HG03457 (cell line): ENCODE measurements around the gene EHD4.

Experiments
- ATAC-seq: cut with Tn5 transposase; IDR thresholded peaks from one replicate; pipeline ENCODE4 v1.9.1; 2021; ENCODE audit warnings: moderate number of reproducible peaks; ENCODE audit not compliant: unreplicated experiment

The EHD4 gene

DNA sequence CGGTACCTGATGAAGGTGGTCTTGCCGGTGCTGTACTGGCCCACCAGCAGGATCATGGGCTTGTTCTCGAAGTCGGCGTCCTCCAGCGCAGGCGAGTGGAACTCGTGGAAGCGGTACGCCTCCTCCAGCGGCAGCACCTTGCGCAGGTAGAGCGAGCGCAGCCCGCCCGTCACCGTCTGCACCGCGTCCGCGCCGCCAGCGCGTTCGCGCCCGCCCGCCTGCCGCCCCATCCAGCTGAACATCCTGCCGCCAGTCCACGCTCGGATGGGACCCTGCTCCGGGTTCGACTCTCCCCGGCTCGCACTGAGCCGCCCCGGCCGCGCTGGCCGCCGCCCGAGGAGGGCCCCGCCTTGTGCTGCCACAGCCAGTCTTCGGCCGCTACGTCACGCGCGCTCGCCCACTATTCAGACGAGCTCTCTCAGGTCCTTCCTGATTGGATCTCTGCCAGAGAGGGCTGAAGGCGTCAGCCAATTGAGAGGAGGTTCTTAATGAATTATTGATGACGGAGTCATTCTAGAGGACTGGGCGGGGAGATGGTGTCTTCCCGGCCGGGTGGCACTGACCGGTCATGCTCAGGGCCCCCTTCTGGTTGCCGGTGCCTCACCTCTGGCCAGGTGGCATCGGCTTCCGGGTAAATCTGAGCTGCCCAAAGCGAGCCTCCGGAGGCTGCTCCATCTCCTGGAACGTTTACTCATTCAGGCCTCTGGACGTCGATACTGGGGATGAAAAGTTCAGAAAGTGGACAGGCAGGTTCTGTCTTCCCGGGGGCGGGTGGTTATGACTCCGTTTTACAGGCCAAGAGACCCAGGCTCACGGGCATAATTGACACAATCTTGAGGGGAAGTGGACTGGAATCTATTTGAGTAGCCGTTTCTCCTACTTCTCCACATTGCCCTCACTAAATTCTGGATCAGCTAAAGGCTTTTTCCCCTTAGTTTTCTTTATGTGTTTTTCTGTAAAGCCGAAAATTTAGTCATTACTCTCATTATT, at the start of gene EHD4:
EHD4 (minus strand) TSS at position 305 of the 990 bp plus-strand sequence; CDS start at position 242, 63 bp downstream.
- ATAC-seq = peak; percentile 66

DNA sequence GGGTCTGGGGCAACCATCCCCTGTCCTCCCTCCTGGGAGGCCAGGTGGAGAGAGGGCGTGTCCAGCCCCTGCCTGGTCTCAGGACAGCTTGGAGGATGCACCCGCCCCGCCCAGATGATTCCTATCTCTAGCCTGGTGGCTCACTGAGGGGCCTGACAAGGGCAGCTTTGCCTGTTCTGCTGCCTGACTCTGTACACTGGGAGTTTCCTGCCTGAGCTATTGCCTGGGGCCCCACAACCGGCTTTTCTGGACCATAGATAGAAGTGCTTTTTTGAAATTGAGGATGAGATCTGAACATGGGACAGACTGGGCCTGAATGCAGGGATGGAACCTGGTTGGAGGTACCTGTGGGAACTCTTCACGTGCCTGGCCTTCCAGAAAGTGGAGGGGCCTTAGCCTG, 49.2 kb upstream of the EHD4 start:
- ATAC-seq = no peak

DNA sequence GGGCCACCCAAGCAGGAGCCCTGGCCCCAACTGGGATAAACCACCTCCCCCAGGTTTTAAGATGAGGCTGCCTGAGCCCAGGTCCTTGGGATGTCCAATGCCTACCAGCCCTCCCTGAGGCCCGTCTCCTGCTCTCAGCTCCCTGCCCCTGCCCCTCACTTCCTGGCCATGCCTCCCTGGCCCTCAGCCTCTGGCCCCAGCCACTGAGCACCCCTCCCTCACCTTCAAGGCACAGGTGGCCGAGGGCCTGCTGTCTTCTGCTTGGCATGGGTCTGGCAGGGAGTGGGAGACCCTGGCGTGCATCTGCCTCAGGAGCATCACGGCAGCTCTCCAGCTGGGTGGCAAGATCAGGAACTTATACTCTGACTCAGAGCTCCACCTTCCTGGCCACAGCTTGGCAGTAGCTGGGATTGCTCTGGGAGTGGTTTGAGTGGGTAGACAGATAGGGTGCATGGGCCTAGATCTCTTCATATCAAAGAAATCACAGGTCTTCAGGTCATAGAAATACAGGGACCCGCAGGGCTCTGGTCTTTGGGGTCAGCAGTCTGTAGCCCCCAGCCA, 48.4 kb upstream of the EHD4 start, which contains the start of gene PLA2G4E:
PLA2G4E (minus strand) TSS at position 330 of the 561 bp plus-strand sequence; CDS start at position 318, 12 bp downstream.
- ATAC-seq = no peak

DNA sequence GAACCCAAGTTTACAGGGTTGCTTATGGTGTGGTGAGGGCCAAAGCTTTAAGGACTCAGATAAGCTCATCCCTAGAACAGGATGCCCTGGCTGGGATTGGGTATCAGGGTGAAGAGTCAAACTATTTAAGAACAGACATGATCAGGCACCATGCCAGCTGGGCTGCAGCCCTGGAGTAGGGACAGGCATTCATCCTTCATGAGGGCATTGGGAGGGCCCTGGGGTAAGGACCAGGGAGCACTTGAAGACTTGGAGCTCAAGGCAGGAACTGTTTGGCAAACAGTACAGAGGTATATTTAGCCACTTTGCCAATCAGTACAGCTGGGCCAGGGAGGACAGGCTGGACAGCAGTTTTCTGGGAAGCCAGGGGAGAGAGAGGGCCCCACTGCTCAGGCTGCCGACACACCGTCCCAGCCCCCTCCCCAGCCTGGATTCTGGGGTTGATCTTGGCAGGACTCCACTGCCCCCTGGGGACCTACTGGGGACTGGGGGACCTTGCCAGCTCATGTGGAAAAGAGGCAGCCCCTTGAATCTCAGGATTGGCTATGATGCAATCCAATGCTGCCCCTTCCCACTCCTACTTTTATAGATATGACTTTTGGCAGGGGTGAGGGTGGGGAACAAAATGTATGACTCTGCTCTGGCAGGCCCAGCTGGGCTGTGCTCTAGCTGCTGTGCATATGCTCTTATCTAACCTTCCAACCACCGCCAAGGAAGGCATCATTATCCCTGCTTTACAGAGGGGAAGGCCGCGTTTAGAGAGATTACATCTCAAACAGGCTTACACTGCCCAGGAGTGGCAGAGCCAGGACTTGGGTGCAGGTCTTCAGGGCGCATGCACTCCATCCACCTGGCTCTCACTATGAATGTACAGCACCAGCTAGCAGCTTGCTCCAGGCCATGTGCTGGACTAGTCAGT, 46.2 kb upstream of the EHD4 start:
- ATAC-seq = no peak

DNA sequence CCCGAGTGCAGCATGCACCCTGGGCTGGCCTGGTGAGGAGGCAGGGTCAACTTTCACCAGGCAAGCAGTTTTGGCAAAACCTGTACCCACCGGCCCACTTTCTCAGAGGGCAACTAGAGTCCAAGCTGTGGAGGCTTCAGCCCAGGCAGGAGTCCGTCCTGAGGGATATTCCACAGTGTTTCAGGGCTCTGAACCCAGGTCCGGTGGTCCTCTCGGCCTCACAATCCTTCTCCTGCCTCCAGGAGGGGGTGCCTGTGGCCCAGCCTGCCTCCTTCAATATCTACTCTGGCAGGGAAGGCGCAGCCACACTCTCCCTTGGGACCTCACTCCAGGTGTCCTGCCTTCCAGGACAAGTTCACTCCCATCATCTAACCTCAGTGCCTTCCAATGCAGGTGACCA, 44.6 kb upstream of the EHD4 start:
- no peak for ATAC-seq

DNA sequence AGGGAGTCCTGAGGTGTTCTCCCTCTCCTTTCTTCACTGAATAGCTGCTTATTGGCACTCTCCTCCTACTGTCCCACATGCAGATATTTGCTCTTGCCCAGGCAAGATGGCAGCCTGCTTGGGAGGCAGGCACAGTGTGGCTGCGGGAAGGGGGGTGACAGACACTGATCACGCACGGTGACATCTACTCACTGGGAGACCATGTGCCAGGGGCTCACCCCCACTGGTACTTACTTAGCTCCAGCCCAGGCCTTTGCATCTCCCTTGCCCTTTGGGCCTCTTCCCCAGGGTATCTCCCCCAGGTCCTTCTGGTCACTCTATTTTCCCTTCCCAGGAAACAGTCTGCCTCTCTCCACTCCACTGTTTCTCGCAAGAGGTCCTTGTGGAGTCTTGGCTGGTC, 42.0 kb upstream of the EHD4 start:
- no peak for ATAC-seq

DNA sequence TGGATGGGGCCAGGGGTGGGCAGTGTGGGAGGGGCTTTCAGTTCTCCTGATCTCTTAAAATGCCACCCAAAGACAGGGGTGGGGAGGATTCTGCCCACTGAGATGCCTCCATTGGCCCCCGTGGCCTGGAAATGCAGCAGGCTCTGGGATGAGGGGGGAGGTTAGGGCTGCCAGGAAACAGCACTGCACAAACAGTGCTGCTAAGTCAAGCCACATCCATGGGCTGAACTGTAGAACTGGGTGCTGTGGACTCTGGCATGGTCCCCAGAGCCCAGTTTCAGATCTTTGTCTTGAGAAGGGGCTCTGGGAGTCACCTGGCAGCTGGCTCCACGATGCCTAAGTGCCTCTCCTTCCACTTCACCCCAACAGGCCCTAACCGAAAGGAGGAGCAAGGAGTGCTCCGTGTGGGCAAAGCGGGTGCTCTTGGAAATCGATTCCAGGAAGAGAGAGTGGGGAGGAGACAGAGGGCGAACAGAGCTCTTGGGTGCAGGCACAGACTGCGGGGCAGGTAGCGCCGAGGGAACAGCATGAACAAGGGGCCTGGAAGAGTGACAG, 40.6 kb upstream of the EHD4 start:
- no peak for ATAC-seq

DNA sequence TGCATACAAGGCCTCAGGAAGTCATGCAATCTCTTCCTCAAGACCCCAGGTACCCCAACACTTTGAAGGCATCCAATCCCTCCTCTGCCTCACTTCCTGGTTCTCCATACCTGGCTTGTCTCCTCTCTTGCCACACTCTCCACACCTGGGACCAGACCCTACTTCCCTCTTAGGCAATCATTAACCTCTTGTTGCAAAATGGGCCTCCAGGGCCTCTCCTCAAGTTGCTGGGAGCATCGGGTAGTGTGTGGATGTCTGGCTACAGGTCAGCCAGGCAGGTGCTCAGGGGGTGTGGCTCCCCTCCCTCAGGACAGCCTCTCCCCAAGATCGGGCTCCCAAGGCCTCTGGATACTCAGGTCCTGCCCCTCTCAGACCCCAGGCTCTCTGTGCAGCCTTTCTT, 39.9 kb upstream of the EHD4 start:
- ATAC-seq = no peak

DNA sequence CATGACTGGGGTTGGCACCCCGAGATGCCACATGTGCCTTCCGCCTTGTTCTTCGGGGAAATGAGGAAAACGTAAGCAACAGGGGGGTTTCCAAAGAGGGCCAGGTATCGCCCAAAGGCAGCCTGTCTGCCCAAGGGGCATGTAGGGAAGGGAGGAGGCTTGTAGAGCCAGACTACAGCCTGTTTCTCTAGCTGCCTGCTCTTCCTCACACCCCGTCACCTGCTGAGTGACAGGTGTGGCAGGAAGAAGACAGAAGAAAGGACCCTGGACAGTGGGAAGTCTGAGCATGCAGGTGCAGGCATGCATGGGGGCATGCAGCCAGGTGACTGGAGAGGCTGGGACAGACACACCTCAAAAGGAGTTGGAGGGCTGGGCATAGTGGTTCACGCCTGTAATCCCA, 38.7 kb upstream of the EHD4 start:
- no peak for ATAC-seq

DNA sequence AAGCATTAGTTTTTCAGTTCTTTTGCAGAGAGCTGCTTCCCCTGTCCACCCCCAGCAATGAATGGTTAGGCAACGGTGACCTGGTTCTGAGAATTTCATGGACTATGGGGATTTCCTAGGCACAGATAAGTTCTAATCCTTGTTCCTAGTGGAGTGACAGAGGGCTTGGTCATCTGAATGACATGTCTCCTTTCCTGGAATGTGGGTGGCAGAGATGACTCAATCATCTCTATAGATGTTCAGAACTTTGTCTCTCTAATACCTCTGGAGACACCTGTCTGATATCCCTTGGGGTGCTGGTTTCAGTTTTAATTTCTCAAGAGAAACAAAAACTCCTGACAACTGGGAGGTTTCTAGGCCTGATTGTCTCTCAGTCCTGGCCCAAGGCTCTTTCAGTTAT, 38.1 kb upstream of the EHD4 start:
- ATAC-seq = no peak

DNA sequence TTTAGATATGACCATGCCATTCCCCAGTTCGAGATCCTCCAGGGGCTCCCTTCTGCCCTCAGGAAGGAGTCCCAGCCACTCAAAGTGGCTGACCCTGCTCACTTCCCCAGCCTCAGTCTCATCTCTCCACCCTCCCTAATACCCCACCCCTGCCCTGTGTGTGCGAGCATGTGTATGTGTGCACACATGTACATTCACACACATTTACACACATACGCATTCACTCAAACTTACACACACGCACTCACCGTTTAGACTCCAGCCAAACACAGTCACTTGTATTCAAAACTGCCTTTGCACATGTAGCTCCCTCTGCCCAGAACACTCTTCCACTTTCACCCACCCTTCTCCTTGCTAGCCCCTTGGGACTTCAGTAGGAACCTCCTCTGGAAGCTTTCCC, 37.1 kb upstream of the EHD4 start:
- ATAC-seq = no peak

DNA sequence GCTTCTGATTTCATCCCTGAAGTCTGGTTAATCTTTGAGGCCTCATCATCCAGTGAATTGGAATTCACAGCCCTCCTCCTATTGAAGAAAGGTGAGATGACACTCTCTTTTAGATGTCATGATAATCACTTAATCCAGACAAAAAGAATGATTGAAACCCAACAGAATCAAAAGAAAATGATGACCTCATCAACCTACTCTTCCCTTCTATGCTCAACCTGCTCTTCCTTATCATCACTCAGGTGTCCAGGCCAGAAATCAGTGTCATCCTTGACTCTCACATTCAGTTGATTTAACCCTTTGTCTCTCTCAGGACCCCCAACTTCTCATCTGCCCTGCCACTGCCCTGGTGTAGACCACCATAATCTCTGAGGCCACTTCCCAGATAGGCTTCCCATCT, 36.7 kb upstream of the EHD4 start:
- ATAC-seq = no peak

DNA sequence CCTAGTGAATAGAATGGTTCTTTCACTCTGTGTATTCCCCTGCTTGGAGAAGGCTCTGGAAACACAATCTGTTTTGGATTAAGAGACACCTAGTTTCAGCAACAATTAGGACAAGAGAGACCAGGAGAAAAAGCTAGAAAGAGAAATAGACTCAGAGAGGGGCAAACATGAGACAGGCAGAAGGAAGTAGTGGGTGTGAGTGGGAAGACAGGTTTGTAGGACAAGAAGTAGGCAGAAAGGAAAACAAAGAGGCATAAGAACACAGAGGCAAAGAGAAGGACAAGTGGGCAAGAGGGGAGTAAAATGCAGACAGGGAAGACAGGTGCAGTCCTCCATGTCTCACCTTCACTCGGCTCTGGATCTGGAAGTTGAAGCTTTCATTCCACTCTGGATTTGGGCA, 35.0 kb upstream of the EHD4 start:
- no peak for ATAC-seq

DNA sequence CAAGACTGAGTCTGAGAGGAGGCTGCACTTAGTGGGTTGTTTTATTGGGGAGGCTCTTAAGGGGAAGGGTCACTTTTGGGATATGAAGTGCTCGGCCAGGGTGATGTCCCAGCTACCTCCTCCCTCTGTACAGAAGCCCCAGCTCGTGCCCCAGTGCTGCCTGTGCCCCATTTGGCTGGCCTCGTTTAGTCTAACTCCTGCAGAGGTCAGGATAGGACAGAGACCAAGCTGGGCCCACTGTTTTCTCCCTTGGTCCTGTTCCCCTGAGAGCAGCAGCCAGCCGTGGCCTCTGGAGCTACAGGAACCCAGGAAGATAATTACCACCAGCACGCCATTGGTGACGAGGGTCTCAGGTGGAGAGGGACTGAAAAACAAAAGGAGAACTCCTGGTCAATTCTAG, 30.0 kb upstream of the EHD4 start:
- ATAC-seq = no peak

DNA sequence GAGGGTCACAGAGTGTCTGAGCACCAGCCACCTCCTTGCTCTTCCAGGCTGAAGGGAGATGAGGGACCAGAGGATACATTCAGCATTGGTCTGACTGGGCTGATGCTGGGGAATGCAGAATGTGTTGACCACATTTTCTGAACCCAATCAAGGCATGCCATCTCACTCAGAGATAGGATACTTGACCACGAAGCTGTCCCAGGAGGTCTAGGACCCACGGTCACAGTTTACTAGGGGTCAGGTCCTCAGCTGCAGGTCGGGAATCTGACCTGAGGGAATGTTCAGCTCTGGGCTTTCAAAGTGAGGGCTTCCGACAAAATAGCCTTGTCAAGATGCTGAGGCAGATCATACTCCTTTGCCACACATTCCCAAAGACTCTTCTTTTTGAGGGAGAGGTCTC, 28.9 kb upstream of the EHD4 start:
- no peak for ATAC-seq

DNA sequence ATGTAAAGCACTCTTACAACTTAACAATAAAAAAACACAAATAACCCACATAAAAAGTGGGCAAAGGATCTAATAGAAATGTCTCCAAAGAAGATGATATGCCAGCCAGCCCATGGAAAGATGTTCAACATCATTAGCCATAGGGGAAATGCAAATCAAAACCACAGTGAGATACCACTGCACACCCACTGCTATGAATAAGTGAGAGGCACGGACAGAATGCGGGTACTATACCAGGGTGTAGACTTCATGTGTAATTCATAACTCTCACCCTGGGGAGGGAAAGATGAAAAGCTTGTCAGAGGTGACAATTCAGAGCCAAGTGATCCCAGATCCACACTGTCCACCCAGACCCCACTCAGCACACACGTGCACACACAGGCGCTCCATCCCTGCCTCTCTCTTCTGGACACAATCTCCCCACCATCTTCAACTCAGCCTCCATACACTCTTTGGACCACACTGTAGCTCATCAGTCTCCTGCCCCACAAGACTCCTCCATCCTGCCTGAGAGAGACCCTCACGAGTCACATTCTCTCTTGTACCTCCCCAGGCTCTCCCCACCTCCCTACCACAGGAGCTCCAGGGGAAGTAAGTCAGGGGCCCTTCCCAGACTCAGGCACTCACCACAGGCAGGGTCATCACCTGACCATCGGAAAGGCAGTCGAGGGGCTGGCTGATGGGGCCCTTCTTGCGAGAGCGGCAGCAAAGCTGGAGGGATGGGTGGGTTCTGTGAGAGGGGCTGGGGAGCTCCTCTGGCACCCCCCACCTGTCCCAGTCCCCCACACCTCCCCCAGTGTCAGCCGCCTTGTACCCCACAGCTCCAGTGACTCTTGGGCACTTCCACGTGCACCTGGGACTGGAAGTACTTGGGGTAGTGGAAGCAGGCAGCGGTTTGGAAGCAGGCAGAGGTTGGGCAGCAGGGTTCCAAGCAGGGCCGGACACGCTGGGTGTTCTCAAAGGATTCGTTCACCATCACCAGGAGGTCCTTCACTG, 27.2 kb upstream of the EHD4 start:
- ATAC-seq = no peak

DNA sequence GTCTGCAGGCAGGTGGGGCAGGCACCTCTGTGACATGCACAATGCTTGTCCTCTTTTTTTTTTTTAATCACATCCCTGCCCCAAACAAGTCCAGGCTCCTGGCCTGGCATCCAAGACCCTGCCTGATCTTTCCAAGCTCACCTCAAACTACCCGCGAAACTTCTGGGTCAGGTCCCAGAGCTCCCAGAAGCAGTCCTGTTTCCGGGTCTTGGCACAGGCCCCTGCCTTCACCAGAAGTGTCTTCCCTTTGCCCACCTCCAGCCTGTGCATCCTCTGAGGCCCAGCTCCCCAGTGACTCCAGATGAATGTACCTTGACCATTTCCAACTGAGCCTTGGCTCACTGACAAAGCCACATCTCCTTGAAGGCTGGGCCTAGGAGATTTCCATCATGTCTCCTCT, 25.5 kb upstream of the EHD4 start:
- ATAC-seq = no peak

DNA sequence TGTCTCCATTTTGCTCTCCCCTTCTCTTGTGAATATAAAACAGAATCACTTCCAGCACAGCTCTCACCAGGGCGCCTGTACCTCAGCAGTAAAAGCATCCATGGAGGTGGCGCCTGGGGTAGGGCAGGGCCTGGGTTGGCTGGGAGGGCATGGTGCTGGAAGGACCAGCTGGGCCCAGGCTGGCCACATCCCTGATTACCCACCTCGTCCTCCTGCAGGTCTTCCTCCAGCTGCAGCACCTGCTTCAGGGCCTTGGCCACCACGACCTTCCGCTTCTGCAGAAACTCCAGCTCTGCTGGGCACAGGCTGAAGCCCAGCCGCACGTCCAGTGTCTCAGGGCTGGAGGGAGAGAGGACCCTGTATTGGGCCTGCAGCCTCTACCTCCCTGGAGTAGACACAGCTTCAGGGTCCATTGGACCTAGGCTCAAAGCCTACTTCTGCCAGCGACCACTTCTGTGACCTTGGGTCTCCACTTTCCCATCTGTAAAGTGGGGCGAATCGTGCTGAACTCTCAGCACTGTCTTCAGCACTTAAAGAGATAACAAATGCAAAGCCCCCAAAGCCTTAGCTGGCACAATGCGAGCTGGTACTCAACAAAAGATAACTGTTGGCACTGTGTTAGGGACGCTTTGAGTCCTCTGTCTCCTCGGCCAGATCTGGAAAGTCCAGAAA, 24.7 kb upstream of the EHD4 start:
- ATAC-seq = no peak

DNA sequence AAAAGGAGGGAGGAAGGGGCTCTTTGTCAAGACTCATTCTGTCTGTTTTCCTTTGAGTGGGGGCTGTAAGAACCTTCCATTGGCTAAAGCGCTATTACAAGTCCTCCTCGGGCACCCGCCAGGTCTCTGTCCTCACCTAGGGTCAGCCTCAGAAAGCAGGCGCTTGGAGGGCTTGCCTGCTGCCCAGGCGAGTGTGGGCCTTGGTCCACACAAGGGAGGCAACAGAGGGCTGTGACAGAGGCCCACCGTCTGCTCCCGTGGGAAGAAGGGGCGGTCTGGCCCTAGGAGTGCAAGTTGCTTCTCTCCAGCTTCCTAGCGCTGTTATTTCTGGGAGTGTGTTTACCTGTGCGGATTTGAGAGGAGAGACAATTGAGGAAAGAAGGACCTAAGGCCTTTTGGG, 24.0 kb upstream of the EHD4 start:
- ATAC-seq = no peak
